ENCODE results near the gene KCNMA1.

The KCNMA1 gene

DNA sequence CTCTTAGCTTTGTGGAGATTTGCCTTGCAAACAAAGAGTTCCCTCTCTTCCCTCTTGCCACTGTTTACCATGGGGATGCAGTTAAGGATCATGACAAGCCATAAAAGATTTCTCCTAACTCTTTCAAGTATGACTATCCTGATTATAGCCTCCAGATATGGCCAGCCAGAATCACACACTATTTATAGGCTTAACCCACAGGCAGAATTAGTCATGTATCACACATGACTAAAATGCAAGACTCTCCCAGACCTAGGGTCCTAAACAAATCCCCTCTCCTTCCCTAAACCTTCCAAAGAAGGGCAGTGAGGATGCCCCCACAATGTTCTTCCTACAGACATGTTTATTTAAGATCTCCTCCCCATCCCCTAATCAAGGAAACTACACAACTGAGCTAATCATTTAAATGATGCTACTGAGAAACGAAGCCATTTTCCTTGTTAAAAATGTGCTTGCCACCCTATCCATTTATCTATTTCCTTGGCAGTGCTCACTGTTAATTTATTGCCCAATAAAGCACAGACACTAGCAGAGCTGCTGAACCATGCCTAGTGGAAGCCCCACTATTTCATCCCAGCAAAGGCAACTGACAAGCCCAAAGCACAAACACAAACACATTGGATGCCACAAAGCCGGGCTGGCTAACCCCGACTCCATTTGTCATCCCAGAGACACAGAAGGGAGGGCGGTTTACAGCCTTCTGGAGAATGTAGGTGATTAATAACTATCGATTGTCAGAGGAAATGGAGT is 363.4 kb downstream of the KCNMA1 start:
- TF ChIP-seq, protein P1, sequence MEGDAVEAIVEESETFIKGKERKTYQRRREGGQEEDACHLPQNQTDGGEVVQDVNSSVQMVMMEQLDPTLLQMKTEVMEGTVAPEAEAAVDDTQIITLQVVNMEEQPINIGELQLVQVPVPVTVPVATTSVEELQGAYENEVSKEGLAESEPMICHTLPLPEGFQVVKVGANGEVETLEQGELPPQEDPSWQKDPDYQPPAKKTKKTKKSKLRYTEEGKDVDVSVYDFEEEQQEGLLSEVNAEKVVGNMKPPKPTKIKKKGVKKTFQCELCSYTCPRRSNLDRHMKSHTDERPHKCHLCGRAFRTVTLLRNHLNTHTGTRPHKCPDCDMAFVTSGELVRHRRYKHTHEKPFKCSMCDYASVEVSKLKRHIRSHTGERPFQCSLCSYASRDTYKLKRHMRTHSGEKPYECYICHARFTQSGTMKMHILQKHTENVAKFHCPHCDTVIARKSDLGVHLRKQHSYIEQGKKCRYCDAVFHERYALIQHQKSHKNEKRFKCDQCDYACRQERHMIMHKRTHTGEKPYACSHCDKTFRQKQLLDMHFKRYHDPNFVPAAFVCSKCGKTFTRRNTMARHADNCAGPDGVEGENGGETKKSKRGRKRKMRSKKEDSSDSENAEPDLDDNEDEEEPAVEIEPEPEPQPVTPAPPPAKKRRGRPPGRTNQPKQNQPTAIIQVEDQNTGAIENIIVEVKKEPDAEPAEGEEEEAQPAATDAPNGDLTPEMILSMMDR (IDR thresholded peaks at IDR 0.05), result no peak
- H3K27ac ChIP-seq, result no peak overlapping the region
- H3K4me3 ChIP-seq (ENCODE audit: low read depth in 1 of 2, low read length in 1 of 2), result no peak overlapping the region
- no peaks in the 10 kb centered on the region for H3K36me3 ChIP-seq
- peaks cover 62% of the 10 kb centered on the region for H3K27me3 ChIP-seq
- H3K4me1 ChIP-seq (ENCODE audit: control insufficient read depth in 1 of 2, insufficient read depth in 1 of 2, low read depth in 1 of 2, low read length in 1 of 2), result no peaks in the 10 kb centered on the region
- H3K9me3 ChIP-seq, result no peaks in the 10 kb centered on the region

DNA sequence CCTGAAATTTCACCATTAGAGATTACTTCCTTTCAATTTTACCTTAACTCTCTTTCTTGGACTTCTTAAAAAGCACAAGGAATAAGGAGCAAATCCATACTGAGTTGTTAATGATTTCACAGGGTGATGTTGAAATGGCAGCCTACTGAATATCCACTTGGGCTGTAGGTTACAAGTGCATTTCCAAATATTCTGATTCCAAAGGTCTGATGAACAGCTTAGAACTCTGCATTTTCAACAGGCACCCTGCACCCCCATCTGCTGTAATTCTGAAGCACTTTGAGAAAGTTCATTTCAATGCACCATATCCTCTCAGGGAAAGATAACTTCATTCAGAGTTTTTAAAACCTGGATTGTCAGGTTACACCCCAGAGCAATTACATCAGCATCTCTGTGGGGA is 368.4 kb downstream of the KCNMA1 start:
- no peak overlapping the region for H3K4me3 ChIP-seq (ENCODE audit: low read depth in 1 of 2, low read length in 1 of 2)
- no peaks in the 10 kb centered on the region for H3K36me3 ChIP-seq
- H3K9me3 ChIP-seq, result no peaks in the 10 kb centered on the region
- no peak overlapping the region for H3K27ac ChIP-seq
- H3K4me1 ChIP-seq (ENCODE audit: control insufficient read depth in 1 of 2, insufficient read depth in 1 of 2, low read depth in 1 of 2, low read length in 1 of 2), result peaks cover 0 to 4% of the 10 kb centered on the region in 2 experiments
- TF ChIP-seq, protein P1 (IDR thresholded peaks at IDR 0.05), result no peak
- H3K27me3 ChIP-seq, result peaks cover 63% of the 10 kb centered on the region

DNA sequence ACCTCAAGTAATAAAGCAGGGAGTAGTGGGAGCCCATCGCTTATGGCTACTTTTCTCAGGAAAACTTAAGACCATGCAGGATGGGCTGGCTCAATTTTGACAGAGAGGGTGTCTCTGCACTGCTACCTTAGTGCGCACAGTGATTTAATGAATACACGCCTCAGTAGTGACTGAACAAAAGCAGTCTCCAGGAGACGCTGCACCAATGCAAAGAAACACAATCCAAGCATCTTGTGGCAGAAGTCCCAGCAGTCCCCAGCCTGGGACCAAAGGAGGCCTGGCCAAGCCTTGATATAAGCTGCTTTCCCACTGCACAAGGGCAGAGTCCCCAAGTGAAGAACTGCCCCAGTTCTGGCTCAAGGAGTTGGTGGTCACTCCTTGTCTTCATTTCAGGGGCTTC is 368.9 kb downstream of the KCNMA1 start:
- H3K27me3 ChIP-seq, result peaks cover 63% of the 10 kb centered on the region
- no peak overlapping the region for H3K27ac ChIP-seq
- no peaks in the 10 kb centered on the region for H3K9me3 ChIP-seq
- H3K4me1 ChIP-seq (ENCODE audit: control insufficient read depth in 1 of 2, insufficient read depth in 1 of 2, low read depth in 1 of 2, low read length in 1 of 2), result peaks cover 0 to 6% of the 10 kb centered on the region in 2 experiments
- TF ChIP-seq, protein P1 (IDR thresholded peaks at IDR 0.05), result no peak
- H3K36me3 ChIP-seq, result no peaks in the 10 kb centered on the region
- H3K4me3 ChIP-seq (ENCODE audit: low read depth in 1 of 2, low read length in 1 of 2), result no peak overlapping the region

DNA sequence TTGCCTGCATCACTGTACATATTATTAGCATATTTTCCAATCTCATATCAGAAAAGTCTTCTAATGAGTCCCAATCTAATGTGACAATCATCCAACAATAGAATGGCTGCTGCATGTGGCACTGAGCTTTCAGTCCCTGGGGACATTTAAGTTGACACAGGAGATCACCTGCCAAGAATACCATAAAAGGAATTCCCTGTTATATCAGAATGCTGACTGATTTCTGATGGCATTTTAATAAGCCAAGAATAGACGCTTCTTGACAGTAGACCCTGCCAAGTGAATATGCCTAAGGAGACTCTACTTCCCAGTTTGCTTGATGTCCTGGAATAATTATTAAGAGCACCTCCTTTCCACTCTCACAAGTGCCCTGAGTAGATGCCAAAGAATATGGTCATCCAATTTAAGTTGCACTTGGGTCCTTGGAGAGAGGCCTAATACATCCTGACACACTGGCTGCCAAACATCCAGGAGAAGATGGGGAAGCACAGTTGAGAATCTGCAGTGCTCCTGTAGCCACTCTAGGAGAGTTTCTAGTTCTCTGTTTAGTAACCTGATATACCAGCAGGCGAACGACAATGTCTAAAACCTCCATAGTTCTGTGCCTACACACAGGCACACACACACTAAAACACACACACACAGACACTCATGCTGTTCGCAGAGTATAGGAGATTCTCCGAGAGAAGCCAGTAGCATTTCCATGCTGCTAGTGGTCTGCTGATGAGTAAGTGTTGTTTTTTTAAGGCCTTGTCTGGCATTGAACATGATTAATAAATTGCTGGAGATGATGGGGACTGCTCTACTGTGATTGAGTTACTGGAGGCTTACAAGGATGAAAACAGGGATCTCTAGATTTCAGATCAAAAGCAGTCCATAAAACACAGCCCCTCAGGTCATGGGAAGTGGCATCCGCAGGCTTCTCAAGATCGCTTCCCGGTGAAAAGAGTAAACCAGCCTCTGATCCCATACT is 369.6 kb downstream of the KCNMA1 start:
- TF ChIP-seq, protein P1 (IDR thresholded peaks at IDR 0.05), result no peak
- peaks cover 0 to 6% of the 10 kb centered on the region in 2 experiments for H3K4me1 ChIP-seq (ENCODE audit: control insufficient read depth in 1 of 2, insufficient read depth in 1 of 2, low read depth in 1 of 2, low read length in 1 of 2)

DNA sequence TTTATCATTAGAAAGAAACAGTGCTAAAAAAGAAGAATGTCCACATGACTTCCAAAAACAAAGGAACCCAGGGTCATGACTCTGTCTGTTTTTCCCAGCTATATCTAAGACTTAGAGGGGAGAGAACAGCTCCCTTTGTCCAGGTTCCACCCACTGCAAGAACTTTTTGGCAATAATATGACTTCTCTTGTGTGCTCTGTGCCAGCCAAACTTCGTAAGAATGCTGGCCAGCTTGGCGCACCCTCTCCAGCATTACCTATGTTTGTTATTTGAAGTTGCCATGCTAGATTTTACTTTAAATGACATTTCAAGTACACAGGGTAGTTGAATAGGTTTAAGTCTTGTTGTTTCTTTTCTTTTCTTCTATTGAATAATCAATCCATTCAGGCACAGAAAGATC is 371.4 kb downstream of the KCNMA1 start:
- Histone ChIP-seq H3K27ac (no peak overlapping the region), H3K4me3 (ENCODE audit: low read depth in 1 of 2, low read length in 1 of 2) (no peak overlapping the region), H3K36me3 (no peaks in the 10 kb centered on the region), H3K9me3 (no peaks in the 10 kb centered on the region), H3K27me3 (peaks cover 66% of the 10 kb centered on the region), H3K4me1 (ENCODE audit: control insufficient read depth in 1 of 2, insufficient read depth in 1 of 2, low read depth in 1 of 2, low read length in 1 of 2) (peaks cover 0 to 11% of the 10 kb centered on the region in 2 experiments)
- TF ChIP-seq, protein P1 (IDR thresholded peaks at IDR 0.05), result no peak

More for the DNA sequence above, 369.6 kb downstream of the KCNMA1 start:
- peaks cover 63% of the 10 kb centered on the region for H3K27me3 ChIP-seq
- no peaks in the 10 kb centered on the region for H3K9me3 ChIP-seq
- H3K4me3 ChIP-seq (ENCODE audit: low read depth in 1 of 2, low read length in 1 of 2), result no peak overlapping the region
- no peak overlapping the region for H3K27ac ChIP-seq
- H3K36me3 ChIP-seq, result no peaks in the 10 kb centered on the region
